Stimulated activated CD4-positive, alpha-beta T cell treated with anti-CD3 and anti-CD28 coated beads, Interleukin-2, amount 100 ng/mL, for 4 hours (primary cell): ENCODE data around the gene HIKESHI.
"Not testable (repeated sequence)": the region's sequence is repeated elsewhere in the genome, so short reads cannot be mapped to it uniquely, and the experiment has no call there.

ENCODE experiments used
- DNase-seq: peaks from one replicate; pipeline ENCODE4 v3.0.0-alpha.2; 2020; ENCODE audit warnings: low read depth

Gene HIKESHI

GRCh38 chr11:86292912-86293616 is 9.0 kb upstream of the HIKESHI start:
- no peak for DNase-seq

- no peak for DNase-seq
Observed at GRCh38 chr11:86294026-86294425, 8.0 kb upstream of the HIKESHI start.

GRCh38 chr11:86301742-86302091 is 323 bp upstream of the HIKESHI start:
- no peak for DNase-seq

GRCh38 chr11:86303257-86303656 is 1.2 kb downstream of the HIKESHI start:
- no peak for DNase-seq

GRCh38 chr11:86308710-86309109 is 6.7 kb downstream of the HIKESHI start:
- not testable (repeated sequence) for DNase-seq

GRCh38 chr11:86313793-86314192 is 11.8 kb downstream of the HIKESHI start:
- DNase-seq, result no peak

- no peak for DNase-seq
Observed at GRCh38 chr11:86314636-86315035, 12.6 kb downstream of the HIKESHI start.

- no peak for DNase-seq
Observed at GRCh38 chr11:86335131-86335767, 33.2 kb downstream of the HIKESHI start.

GRCh38 chr11:86337227-86337626 is 35.2 kb downstream of the HIKESHI start:
- DNase-seq, result no peak

- no peak for DNase-seq
Observed at GRCh38 chr11:86341382-86341781, 39.3 kb downstream of the HIKESHI start.

- no peak for DNase-seq
Observed at GRCh38 chr11:86346513-86346912, 44.5 kb downstream of the HIKESHI start.

GRCh38 chr11:86355256-86355655 is 53.2 kb downstream of the HIKESHI start:
- no peak for DNase-seq

GRCh38 chr11:86357412-86357811 is 55.4 kb downstream of the HIKESHI start:
- DNase-seq, result not testable (repeated sequence)

GRCh38 chr11:86358720-86359119 is 56.7 kb downstream of the HIKESHI start:
- DNase-seq, result no peak

- DNase-seq, result no peak
Observed at GRCh38 chr11:86360775-86361395, 58.8 kb downstream of the HIKESHI start.

- DNase-seq, result no peak
Observed at GRCh38 chr11:86363424-86363823, 61.4 kb downstream of the HIKESHI start.

GRCh38 chr11:86365546-86365945 is 63.5 kb downstream of the HIKESHI start:
- DNase-seq, result no peak

- DNase-seq, result no peak
Observed at GRCh38 chr11:86369668-86370067, 67.6 kb downstream of the HIKESHI start.

- DNase-seq, result no peak
Observed at GRCh38 chr11:86370171-86370570, 68.1 kb downstream of the HIKESHI start.

GRCh38 chr11:86370922-86371594 is 69.0 kb downstream of the HIKESHI start:
- no peak for DNase-seq

- no peak for DNase-seq
Observed at GRCh38 chr11:86372041-86372440, 70.0 kb downstream of the HIKESHI start.

GRCh38 chr11:86372586-86372985 is 70.5 kb downstream of the HIKESHI start:
- DNase-seq, result no peak

- DNase-seq, result no peak
Observed at GRCh38 chr11:86374069-86374468, 72.0 kb downstream of the HIKESHI start.
